Measurements from ENCODE around the gene THOC7.

Gene THOC7

GRCh38 chr3:63908081-63908736 is 44.6 kb upstream of the THOC7 start:
- Histone ChIP-seq H3K4me1 (ENCODE audit: insufficient read depth, low read length, poor library complexity, severe bottlenecking) (peaks cover 15% of the 10 kb centered on the region), H3K4me2 (ENCODE audit: low read depth, low read length, poor library complexity, severe bottlenecking) (no peak overlapping the region), H3K9me2 (replicated peaks; ENCODE audit: low read depth, low read length) (no peaks in the 10 kb centered on the region), H3F3A (ENCODE audit: low read depth) (no peaks in the 10 kb centered on the region; the same call in 1 of the 2 replicates), H3K27me3 (ENCODE audit: insufficient read depth, low read length, poor library complexity, severe bottlenecking) (no peaks in the 10 kb centered on the region), H3K36me3 (ENCODE audit: insufficient read depth, low read length) (peaks cover 8% of the 10 kb centered on the region; the same call in 1 of the 2 replicates), H3K9ac (ENCODE audit: low read depth, low read length, poor library complexity, severe bottlenecking) (no peak overlapping the region), H2AFZ (ENCODE audit: low read length) (no peak overlapping the region), H3K4me3 (ENCODE audit: low read length, poor library complexity, severe bottlenecking) (no peak overlapping the region), H3K79me2 (ENCODE audit: insufficient read depth, low read length) (peaks cover 60% of the 10 kb centered on the region), H4K20me1 (ENCODE audit: insufficient read depth, low read length, poor library complexity, severe bottlenecking) (peaks cover 20% of the 10 kb centered on the region), H3K9me3 (ENCODE audit: insufficient read depth, low read depth, low read length) (no peaks in the 10 kb centered on the region)
- TF ChIP-seq EZH2phosphoT487 (IDR thresholded peaks at IDR 0.05; ENCODE audit: borderline replicate concordance) (no peak), CTCF (conservative IDR thresholded peaks at IDR 0.05; ENCODE audit: low read length) (0 out of 2 replicates have a peak, but pooled peaks have one; percentile 8)

- Histone ChIP-seq H3K4me2 (ENCODE audit: low read depth, low read length, poor library complexity, severe bottlenecking) (no peak overlapping the region), H3K4me1 (ENCODE audit: insufficient read depth, low read length, poor library complexity, severe bottlenecking) (peaks cover 5% of the 10 kb centered on the region), H2AFZ (ENCODE audit: low read length) (no peak overlapping the region), H3K4me3 (ENCODE audit: low read length, poor library complexity, severe bottlenecking) (no peak overlapping the region), H3K9me2 (replicated peaks; ENCODE audit: low read depth, low read length) (no peaks in the 10 kb centered on the region), H3K79me2 (ENCODE audit: insufficient read depth, low read length) (peaks cover 65% of the 10 kb centered on the region), H3K36me3 (ENCODE audit: insufficient read depth, low read length) (peaks cover 17% of the 10 kb centered on the region; the same call in 1 of the 2 replicates), H3F3A (ENCODE audit: low read depth) (no peaks in the 10 kb centered on the region; the same call in 1 of the 2 replicates), H3K9ac (ENCODE audit: low read depth, low read length, poor library complexity, severe bottlenecking) (no peak overlapping the region), H3K9me3 (ENCODE audit: insufficient read depth, low read depth, low read length) (no peaks in the 10 kb centered on the region), H3K27me3 (ENCODE audit: insufficient read depth, low read length, poor library complexity, severe bottlenecking) (no peaks in the 10 kb centered on the region), H4K20me1 (ENCODE audit: insufficient read depth, low read length, poor library complexity, severe bottlenecking) (peaks cover 16% of the 10 kb centered on the region)
- TF ChIP-seq CTCF (conservative IDR thresholded peaks at IDR 0.05; ENCODE audit: low read length) (no peak), EZH2phosphoT487 (IDR thresholded peaks at IDR 0.05; ENCODE audit: borderline replicate concordance) (no peak)
These were observed 42.4 kb upstream of the THOC7 start for GRCh38 chr3:63905731-63906620.

GRCh38 chr3:63900459-63900858 is 36.9 kb upstream of the THOC7 start:
- Histone ChIP-seq H3K9me3 (ENCODE audit: insufficient read depth, low read depth, low read length) (no peaks in the 10 kb centered on the region), H3K36me3 (ENCODE audit: insufficient read depth, low read length) (peaks cover 47% of the 10 kb centered on the region; the same call in 1 of the 2 replicates), H3K4me2 (ENCODE audit: low read depth, low read length, poor library complexity, severe bottlenecking) (no peak overlapping the region), H3K79me2 (ENCODE audit: insufficient read depth, low read length) (peaks cover 42% of the 10 kb centered on the region), H3K4me1 (ENCODE audit: insufficient read depth, low read length, poor library complexity, severe bottlenecking) (no peaks in the 10 kb centered on the region), H3K27me3 (ENCODE audit: insufficient read depth, low read length, poor library complexity, severe bottlenecking) (no peaks in the 10 kb centered on the region), H4K20me1 (ENCODE audit: insufficient read depth, low read length, poor library complexity, severe bottlenecking) (peaks cover 21% of the 10 kb centered on the region), H2AFZ (ENCODE audit: low read length) (no peak overlapping the region), H3F3A (ENCODE audit: low read depth) (no peaks in the 10 kb centered on the region), H3K4me3 (ENCODE audit: low read length, poor library complexity, severe bottlenecking) (no peak overlapping the region), H3K9me2 (replicated peaks; ENCODE audit: low read depth, low read length) (no peaks in the 10 kb centered on the region), H3K9ac (ENCODE audit: low read depth, low read length, poor library complexity, severe bottlenecking) (no peak overlapping the region)
- TF ChIP-seq EZH2phosphoT487 (IDR thresholded peaks at IDR 0.05; ENCODE audit: borderline replicate concordance) (no peak), CTCF (conservative IDR thresholded peaks at IDR 0.05; ENCODE audit: low read length) (no peak)

Measured in Loucy (cell line).